GM19372 (cell line): ENCODE results near the gene TMEM92.
"Not testable (repeated sequence)": the region's sequence is repeated elsewhere in the genome, so short reads cannot be mapped to it uniquely, and the experiment has no call there.

ENCODE experiments used
- ATAC-seq: cut with Tn5 transposase; IDR thresholded peaks from one replicate; pipeline ENCODE4 v1.9.1; 2021; ENCODE audit warnings: mild to moderate bottlenecking, low read depth, moderate library complexity; ENCODE audit not compliant: unreplicated experiment

The TMEM92 gene

GRCh38 chr17:50261051-50261915, 13.0 kb upstream of the TMEM92 start:
- no peak for ATAC-seq

GRCh38 chr17:50262001-50262794, 12.1 kb upstream of the TMEM92 start:
- no peak for ATAC-seq

- no peak for ATAC-seq
Observed at GRCh38 chr17:50263331-50264262, 10.7 kb upstream of the TMEM92 start.

GRCh38 chr17:50264263-50265113, 9.8 kb upstream of the TMEM92 start:
- ATAC-seq: no peak

GRCh38 chr17:50265212-50265611, 9.1 kb upstream of the TMEM92 start:
- ATAC-seq: no peak

GRCh38 chr17:50265690-50266315, 8.5 kb upstream of the TMEM92 start:
- no peak for ATAC-seq

GRCh38 chr17:50266384-50267073, 7.7 kb upstream of the TMEM92 start:
- no peak for ATAC-seq

GRCh38 chr17:50267074-50267841, 7.0 kb upstream of the TMEM92 start:
- ATAC-seq: no peak

GRCh38 chr17:50268026-50268425, 6.2 kb upstream of the TMEM92 start:
- no peak for ATAC-seq

- ATAC-seq: no peak
Observed at GRCh38 chr17:50268743-50269275, 5.5 kb upstream of the TMEM92 start.

GRCh38 chr17:50269477-50270434, 4.5 kb upstream of the TMEM92 start:
- ATAC-seq: no peak

GRCh38 chr17:50270435-50271362, 3.6 kb upstream of the TMEM92 start:
- ATAC-seq: no peak

GRCh38 chr17:50271363-50271750, 2.9 kb upstream of the TMEM92 start:
- not testable (repeated sequence) for ATAC-seq

GRCh38 chr17:50272246-50272645, 2.0 kb upstream of the TMEM92 start:
- no peak for ATAC-seq
